HL-60 (cell line): ENCODE data around the gene PHLPP1.

ENCODE experiments used
- DNase-seq, 2 experiments: peaks; one replicate each; pipeline ENCODE4 v3.0.0-alpha.2; 2010 to 2020; ENCODE audit warnings: low read depth in 1 of 2, low spot score in 1 of 2
- H3K27ac ChIP-seq: fragments of 250-450 bp; sonication (Bioruptor Pico); replicated peaks from 2 replicates; pipeline ENCODE4 v1.5.1; 2020; ENCODE audit warnings: mild to moderate bottlenecking, moderate library complexity
- H3K27me3 ChIP-seq: fragments of 250-450 bp; sonication (Bioruptor Pico); 2 replicates; pipeline ENCODE4 v1.5.1; 2021; ENCODE audit warnings: mild to moderate bottlenecking, moderate library complexity; ENCODE audit not compliant: insufficient read depth, poor library complexity, severe bottlenecking
- H3K4me3 ChIP-seq: replicated peaks from 2 replicates; pipeline ENCODE4 v1.5.1; 2011; ENCODE audit warnings: mild to moderate bottlenecking, control low read depth, low read length; ENCODE audit not compliant: insufficient read depth
- CTCF ChIP-seq: IDR thresholded peaks from one replicate; pipeline ENCODE4 v1.5.1; 2011; ENCODE audit warnings: low read length, control low read depth, inconsistent platforms; ENCODE audit not compliant: insufficient read depth
- GABPA ChIP-seq: IDR thresholded peaks from 2 replicates; pipeline ENCODE4 v1.6.1; 2012; ENCODE audit warnings: low read depth
- POLR2AphosphoS5 ChIP-seq: IDR thresholded peaks from 2 replicates; pipeline ENCODE4 v1.6.1; 2012; ENCODE audit warnings: low read depth
- REST ChIP-seq: IDR thresholded peaks from 2 replicates; pipeline ENCODE4 v1.6.1; 2012; ENCODE audit warnings: low read depth; ENCODE audit not compliant: insufficient replicate concordance
- SPI1 ChIP-seq: IDR thresholded peaks from 2 replicates; pipeline ENCODE4 v1.6.1; 2012; ENCODE audit warnings: low read depth, mild to moderate bottlenecking, borderline replicate concordance

The PHLPP1 gene

GRCh38 chr18:63017076-63017475, 301.7 kb downstream of the PHLPP1 start:
- DNase-seq, result no peak
- no peaks in the 10 kb centered on the region for H3K27me3 ChIP-seq
- no peak for TF ChIP-seq SPI1
- no peak for TF ChIP-seq REST
- TF ChIP-seq POLR2AphosphoS5, result no peak
- no peak for TF ChIP-seq GABPA
- no peak for TF ChIP-seq CTCF

GRCh38 chr18:63017977-63018376, 302.6 kb downstream of the PHLPP1 start:
- no peak for DNase-seq
- TF ChIP-seq CTCF, result no peak
- no peak for TF ChIP-seq POLR2AphosphoS5
- TF ChIP-seq REST, result no peak
- no peak for TF ChIP-seq SPI1
- no peak for TF ChIP-seq GABPA
- H3K27ac ChIP-seq, result no peak overlapping the region
- no peak overlapping the region for H3K4me3 ChIP-seq
- no peaks in the 10 kb centered on the region for H3K27me3 ChIP-seq

More at GRCh38 chr18:63017076-63017475, 301.7 kb downstream of the PHLPP1 start:
- Histone ChIP-seq H3K27ac (no peak overlapping the region; the same call in 1 of the 2 replicates), H3K4me3 (no peak overlapping the region)

GRCh38 chr18:63022429-63023022, 307.2 kb downstream of the PHLPP1 start:
- no peak for TF ChIP-seq GABPA
- no peak for TF ChIP-seq REST
- TF ChIP-seq SPI1, result no peak
- no peak for TF ChIP-seq POLR2AphosphoS5
- TF ChIP-seq CTCF, result no peak

More at GRCh38 chr18:63022429-63023022, 307.2 kb downstream of the PHLPP1 start:
- Histone ChIP-seq H3K27ac (no peak overlapping the region), H3K4me3 (no peak overlapping the region), H3K27me3 (no peaks in the 10 kb centered on the region)
- no peak for DNase-seq
